ENCODE data around the gene NFIA. TPM values are rescaled to one million over a fixed set of nuclear protein-coding genes. Genes with fewer than 3 reads are reported as not detected.

Gene NFIA
- total and polyA plus RNA-seq, 2 donors (not counting 1 experiment from before 2014, with no cell fraction given): 5.4 to 11.0 TPM

DNA sequence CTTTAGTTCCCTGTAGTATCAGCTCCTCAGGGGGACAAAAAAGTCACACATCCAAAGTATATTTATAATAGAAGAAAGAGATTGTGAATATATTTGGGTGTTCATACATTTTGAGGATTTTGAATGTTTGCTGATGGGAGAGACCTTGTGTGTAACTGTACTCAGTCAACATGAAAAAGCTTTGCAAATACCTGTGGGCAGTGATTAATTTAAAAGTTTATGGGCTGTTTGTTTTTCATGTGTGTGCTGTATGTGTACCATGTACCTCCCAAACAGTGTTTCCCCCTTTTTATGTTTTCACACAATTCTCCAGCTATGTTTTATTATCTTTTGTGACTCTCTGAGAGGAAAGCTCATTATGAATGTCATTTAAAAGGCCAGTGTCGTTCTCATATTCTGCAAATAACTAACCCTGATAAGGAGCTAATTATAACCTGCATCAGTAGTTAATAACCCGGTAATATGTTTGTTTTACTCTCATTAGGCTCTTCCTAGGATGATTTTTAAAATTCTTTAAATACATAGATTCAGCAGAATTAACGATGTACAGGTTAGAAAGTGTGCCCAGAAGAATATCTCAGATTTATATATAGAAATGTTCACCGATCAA, 271.5 kb downstream of the NFIA start:
- no peaks in the 10 kb centered on the region for H4K20me1 ChIP-seq (ENCODE audit: control insufficient read depth, extremely low read depth, insufficient read depth, low read length)
- no peak for TF ChIP-seq EZH2 (IDR thresholded peaks at IDR 0.05; ENCODE audit: low read length, missing control alignments)
- TF ChIP-seq, protein P1, sequence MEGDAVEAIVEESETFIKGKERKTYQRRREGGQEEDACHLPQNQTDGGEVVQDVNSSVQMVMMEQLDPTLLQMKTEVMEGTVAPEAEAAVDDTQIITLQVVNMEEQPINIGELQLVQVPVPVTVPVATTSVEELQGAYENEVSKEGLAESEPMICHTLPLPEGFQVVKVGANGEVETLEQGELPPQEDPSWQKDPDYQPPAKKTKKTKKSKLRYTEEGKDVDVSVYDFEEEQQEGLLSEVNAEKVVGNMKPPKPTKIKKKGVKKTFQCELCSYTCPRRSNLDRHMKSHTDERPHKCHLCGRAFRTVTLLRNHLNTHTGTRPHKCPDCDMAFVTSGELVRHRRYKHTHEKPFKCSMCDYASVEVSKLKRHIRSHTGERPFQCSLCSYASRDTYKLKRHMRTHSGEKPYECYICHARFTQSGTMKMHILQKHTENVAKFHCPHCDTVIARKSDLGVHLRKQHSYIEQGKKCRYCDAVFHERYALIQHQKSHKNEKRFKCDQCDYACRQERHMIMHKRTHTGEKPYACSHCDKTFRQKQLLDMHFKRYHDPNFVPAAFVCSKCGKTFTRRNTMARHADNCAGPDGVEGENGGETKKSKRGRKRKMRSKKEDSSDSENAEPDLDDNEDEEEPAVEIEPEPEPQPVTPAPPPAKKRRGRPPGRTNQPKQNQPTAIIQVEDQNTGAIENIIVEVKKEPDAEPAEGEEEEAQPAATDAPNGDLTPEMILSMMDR (conservative IDR thresholded peaks at IDR 0.05 in 1 of 2, IDR thresholded peaks at IDR 0.05 in 1 of 2; ENCODE audit: low read depth in 1 of 2, low read length in 2 of 2): no peak
- no peaks in the 10 kb centered on the region for H3K4me1 ChIP-seq (ENCODE audit: control insufficient read depth, extremely low read depth, insufficient read depth, low read length)
- H3K9ac ChIP-seq (ENCODE audit: insufficient read depth, low read length): no peak overlapping the region
- no peaks in the 10 kb centered on the region for H3K36me3 ChIP-seq (ENCODE audit: control insufficient read depth, insufficient read depth, low read length)
- no peaks in the 10 kb centered on the region for H3K79me2 ChIP-seq (ENCODE audit: control insufficient read depth, insufficient read depth, low read length)
- no peak overlapping the region for H3K4me2 ChIP-seq (ENCODE audit: extremely low read depth, insufficient read depth, low read length)
- H3K27ac ChIP-seq (ENCODE audit: insufficient read depth, low read length): no peak overlapping the region
- no peak overlapping the region for H3K4me3 ChIP-seq (replicated peaks in 1 of 4; ENCODE audit: control extremely low read depth in 1 of 4, insufficient read depth in 1 of 4, low read depth in 3 of 4, low read length in 4 of 4)
- H2AFZ ChIP-seq (ENCODE audit: low read length): no peak overlapping the region
- no peak for DNase-seq (ENCODE audit: low read depth in 2 of 2)
- no peaks in the 10 kb centered on the region for H3K27me3 ChIP-seq (ENCODE audit: control insufficient read depth, insufficient read depth, low read length)
- H3K9me3 ChIP-seq (ENCODE audit: control insufficient read depth, insufficient read depth, low read depth, low read length): no peaks in the 10 kb centered on the region

DNA sequence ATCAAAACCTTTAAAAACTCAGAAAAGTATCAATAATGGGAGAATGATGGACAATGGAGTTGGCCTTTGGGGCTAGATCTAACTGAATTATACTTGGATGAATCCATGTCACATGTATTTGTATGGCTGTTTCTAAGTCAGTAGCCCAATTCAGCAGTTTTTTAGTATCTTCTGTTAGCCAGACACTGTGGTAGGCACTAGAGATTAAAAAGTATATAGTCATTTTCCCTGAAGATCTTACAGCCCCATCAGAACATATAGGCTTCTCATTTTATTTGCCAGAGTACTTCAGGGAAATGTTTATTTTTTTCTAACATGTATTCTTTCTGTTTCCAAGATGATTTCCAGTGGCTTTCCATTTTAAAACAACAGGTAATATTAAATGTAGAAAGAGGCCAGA, 273.7 kb downstream of the NFIA start:
- H3K9me3 ChIP-seq (ENCODE audit: control insufficient read depth, insufficient read depth, low read depth, low read length): no peaks in the 10 kb centered on the region
- H3K4me2 ChIP-seq (ENCODE audit: extremely low read depth, insufficient read depth, low read length): no peak overlapping the region
- no peaks in the 10 kb centered on the region for H4K20me1 ChIP-seq (ENCODE audit: control insufficient read depth, extremely low read depth, insufficient read depth, low read length)
- no peaks in the 10 kb centered on the region for H3K36me3 ChIP-seq (ENCODE audit: control insufficient read depth, insufficient read depth, low read length)
- H3K4me3 ChIP-seq (replicated peaks in 1 of 4; ENCODE audit: control extremely low read depth in 1 of 4, insufficient read depth in 1 of 4, low read depth in 3 of 4, low read length in 4 of 4): no peak overlapping the region
- TF ChIP-seq EZH2 (IDR thresholded peaks at IDR 0.05; ENCODE audit: low read length, missing control alignments): no peak
- TF ChIP-seq, protein P1 (conservative IDR thresholded peaks at IDR 0.05 in 1 of 2, IDR thresholded peaks at IDR 0.05 in 1 of 2; ENCODE audit: low read depth in 1 of 2, low read length in 2 of 2): no peak
- H3K27me3 ChIP-seq (ENCODE audit: control insufficient read depth, insufficient read depth, low read length): no peaks in the 10 kb centered on the region
- H3K79me2 ChIP-seq (ENCODE audit: control insufficient read depth, insufficient read depth, low read length): no peaks in the 10 kb centered on the region
- H3K9ac ChIP-seq (ENCODE audit: insufficient read depth, low read length): no peak overlapping the region
- H3K4me1 ChIP-seq (ENCODE audit: control insufficient read depth, extremely low read depth, insufficient read depth, low read length): no peaks in the 10 kb centered on the region
- H2AFZ ChIP-seq (ENCODE audit: low read length): no peak overlapping the region
- H3K27ac ChIP-seq (ENCODE audit: insufficient read depth, low read length): no peak overlapping the region
- no peak for DNase-seq (ENCODE audit: low read depth in 2 of 2)

DNA sequence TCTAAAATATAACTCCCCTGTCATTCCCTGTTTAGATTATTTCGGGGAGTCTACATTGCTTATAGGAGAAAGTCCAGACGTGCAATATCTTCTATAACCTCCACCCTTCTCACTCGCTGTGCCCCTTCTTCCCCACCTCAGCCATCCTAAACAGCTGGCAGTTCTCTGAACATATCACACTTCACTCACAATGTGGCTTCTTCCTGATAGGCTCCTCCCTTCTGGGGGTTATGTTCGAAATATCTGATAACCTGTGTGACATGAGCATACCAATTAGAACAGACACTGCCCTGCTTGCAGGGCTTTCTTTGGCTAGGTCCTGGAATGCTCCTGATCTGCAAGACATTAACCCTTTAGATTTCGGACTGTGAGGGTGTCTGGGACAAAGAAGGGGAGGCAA, 274.6 kb downstream of the NFIA start:
- no peaks in the 10 kb centered on the region for H3K79me2 ChIP-seq (ENCODE audit: control insufficient read depth, insufficient read depth, low read length)
- no peaks in the 10 kb centered on the region for H3K9me3 ChIP-seq (ENCODE audit: control insufficient read depth, insufficient read depth, low read depth, low read length)
- no peaks in the 10 kb centered on the region for H4K20me1 ChIP-seq (ENCODE audit: control insufficient read depth, extremely low read depth, insufficient read depth, low read length)
- no peak overlapping the region for H3K27ac ChIP-seq (ENCODE audit: insufficient read depth, low read length)
- H3K4me3 ChIP-seq (replicated peaks in 1 of 4; ENCODE audit: control extremely low read depth in 1 of 4, insufficient read depth in 1 of 4, low read depth in 3 of 4, low read length in 4 of 4): no peak overlapping the region
- DNase-seq (ENCODE audit: low read depth in 2 of 2): no peak
- no peaks in the 10 kb centered on the region for H3K4me1 ChIP-seq (ENCODE audit: control insufficient read depth, extremely low read depth, insufficient read depth, low read length)
- H3K27me3 ChIP-seq (ENCODE audit: control insufficient read depth, insufficient read depth, low read length): no peaks in the 10 kb centered on the region
- no peak overlapping the region for H2AFZ ChIP-seq (ENCODE audit: low read length)
- no peak overlapping the region for H3K9ac ChIP-seq (ENCODE audit: insufficient read depth, low read length)
- no peak overlapping the region for H3K4me2 ChIP-seq (ENCODE audit: extremely low read depth, insufficient read depth, low read length)
- TF ChIP-seq, protein P1 (conservative IDR thresholded peaks at IDR 0.05 in 1 of 2, IDR thresholded peaks at IDR 0.05 in 1 of 2; ENCODE audit: low read depth in 1 of 2, low read length in 2 of 2): no peak
- no peak for TF ChIP-seq EZH2 (IDR thresholded peaks at IDR 0.05; ENCODE audit: low read length, missing control alignments)
- no peaks in the 10 kb centered on the region for H3K36me3 ChIP-seq (ENCODE audit: control insufficient read depth, insufficient read depth, low read length)

All from fibroblast of lung (primary cell).